GM11168 (cell line): ENCODE measurements around the gene LRRC49.
"Not testable (repeated sequence)": the region's sequence is repeated elsewhere in the genome, so short reads cannot be mapped to it uniquely, and the experiment has no call there.

Source experiments
- in situ Hi-C: fragments of 300-500 bp; cut with MboI; formaldehyde crosslinking; loops from one replicate; pipeline ENCODE4 v1.12.0; 2022; ENCODE audit warnings: low sequenced_read_pairs; ENCODE audit not compliant: unreplicated experiment

Gene LRRC49

DNA sequence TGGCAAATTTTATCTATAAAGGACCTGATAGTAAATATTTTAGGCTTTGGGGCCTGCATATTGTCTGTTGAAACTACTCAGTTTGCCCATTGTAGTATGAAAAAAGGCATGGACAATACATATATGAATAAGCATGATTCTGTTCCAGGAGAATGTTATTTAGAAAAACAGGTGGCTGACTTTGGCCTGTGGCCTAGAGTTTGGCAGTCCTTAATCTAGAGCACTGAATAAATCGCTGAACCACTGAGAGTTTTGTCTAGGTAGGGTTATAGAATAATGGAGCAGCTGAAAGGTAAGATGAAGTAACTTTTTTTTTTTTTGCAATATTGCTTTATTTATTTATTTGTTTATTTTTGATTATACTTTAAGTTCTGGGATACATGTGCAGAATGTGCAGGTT, 75.0 kb downstream of the LRRC49 start:
- in situ Hi-C loops, result no loop called here

DNA sequence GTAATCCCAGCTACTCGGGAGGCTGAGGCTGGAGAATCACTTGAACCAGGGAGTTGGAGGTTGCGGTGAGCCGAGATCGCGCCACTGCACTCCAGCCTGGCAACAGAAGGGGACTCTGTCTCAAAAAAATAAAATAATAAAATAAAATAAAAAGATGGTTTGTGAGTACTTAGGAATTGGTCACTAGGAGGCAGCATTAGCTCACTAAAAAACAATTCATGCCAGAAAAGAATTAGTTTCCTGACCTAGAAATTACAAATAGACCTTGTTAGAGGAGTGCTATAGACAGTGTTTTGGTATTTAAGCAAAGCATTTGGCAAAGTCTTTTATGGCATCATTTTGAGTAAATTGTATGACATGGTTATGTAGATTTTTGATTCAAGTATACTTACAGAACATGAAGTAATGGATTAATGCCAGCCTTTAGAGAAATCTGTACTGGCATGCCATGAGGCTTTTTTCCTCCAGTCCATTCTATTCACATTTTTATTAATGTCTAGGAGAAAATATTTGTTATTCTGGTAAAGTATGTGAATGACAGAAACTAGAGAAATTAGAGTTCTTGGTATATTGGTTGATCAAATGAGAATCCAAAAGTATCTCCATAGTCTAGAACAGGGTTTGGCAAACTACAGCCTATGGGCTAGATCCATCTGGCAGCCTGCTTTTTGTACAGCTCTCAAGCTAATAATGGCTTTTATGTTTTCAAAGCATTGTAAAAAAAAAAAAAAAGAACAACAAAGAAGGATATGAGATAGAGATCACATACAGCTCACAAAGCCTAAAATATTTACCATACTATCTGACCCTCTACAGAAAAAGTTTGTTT, 81.6 kb downstream of the LRRC49 start:
- in situ Hi-C loops, result loop anchor here (10.0 kb wide), 1 partner anchor 471 kb away; no protein-coding TSS in a partner anchor

DNA sequence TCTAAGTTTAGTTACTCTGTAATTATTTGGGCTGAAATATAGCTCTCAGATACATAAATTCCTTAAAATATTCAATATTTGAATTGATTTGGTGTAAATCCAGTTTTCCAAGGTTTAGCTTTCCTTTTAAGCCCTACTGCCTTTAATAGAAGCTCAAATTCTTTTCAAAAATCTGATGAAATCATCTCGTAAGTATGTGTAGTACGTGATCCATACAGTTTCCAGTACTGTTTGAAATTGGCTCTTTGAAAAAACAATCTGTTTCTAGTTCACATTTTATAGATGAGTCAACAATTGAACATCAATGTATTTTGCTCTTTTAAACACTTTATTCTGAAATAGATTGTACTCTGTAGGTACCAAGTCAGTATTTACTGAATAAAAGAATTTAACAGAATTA, 84.2 kb downstream of the LRRC49 start:
- in situ Hi-C loops, result loop anchor here (10.0 kb wide), 1 partner anchor 468 kb away; no protein-coding TSS in a partner anchor

DNA sequence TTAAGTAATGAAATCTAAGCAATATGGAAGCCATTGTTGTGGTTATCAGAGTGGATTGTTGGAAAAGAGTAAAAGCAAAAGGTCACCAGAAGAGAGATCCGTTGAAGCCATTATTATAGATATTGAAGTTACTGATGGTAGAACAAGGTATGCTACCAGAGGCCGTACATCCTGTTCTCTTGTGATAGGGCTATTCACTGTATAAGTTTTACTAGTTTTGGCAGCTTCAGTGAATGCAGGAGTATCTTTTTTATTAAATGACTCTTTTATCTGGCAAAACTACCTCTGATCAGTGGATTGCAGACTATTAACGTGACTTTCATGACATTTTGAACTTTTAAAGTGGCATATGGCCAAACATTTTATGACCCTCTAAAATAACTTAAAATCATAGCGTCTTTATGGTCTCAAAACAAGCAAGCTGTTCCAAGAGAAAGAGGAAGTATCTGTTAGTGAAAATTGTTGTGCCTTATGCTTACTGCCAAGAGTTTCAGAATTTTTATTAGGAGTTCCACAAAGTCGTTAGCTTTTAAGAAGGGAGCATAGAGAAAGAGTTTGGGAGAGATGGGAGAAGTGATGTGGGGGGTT, 102.9 kb downstream of the LRRC49 start:
- in situ Hi-C loops, result no loop called here

DNA sequence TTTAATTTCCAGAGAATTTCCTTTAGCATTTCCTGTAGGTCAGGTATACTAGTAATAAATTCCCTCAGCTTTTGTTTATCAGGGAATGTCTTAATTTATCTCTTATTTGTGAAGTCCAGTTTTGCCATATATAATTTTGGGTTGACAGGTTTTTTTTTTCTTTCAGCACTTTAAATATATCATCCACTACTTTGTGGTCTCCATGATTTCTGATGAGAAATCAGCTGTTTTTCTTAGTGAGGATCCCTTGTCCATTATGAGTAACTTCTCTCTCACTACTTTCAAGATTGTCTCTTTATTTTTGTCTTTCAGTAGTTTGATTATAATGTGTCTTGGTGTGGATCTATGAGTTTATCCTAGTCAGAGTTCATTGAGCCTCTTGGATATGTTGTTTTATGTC, 105.7 kb downstream of the LRRC49 start:
- in situ Hi-C loops, result no loop called here

DNA sequence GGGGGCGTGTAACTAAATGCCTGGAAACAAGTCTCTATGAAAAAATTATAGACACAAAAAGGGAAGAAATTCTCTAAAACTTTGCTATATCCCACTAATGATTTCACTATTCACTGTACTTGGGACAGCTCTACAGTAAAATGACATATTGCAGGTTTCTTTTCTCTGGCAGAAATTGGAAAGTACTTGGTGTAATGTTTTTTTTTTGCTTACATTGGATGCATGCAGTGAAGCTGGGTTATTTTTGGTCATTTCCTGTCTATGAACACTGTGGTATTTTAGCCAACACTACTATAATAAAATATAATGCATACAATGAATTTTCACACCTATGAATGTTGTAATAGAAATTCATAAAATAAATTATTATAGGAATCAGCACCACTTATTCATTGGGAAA, 109.7 kb downstream of the LRRC49 start:
- in situ Hi-C loops, result no loop called here

DNA sequence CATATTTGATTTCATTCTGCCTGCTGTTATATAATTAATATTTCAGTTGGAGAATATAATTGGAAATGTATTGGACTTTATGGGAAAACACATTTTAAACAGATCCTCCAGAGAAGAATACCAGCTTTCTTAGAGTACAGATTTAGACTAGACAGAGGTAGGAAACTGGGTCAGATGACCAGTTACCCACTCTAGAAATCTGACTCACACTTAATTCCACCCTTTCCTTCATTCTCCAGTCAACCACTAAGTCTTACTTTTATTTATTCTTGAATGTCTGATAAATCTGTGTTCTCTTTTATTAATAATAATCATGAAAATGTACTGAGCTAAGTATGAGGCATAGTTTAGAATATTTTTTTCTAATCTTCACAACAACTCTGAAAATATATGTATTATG, 110.7 kb downstream of the LRRC49 start:
- in situ Hi-C loops, result no loop called here

DNA sequence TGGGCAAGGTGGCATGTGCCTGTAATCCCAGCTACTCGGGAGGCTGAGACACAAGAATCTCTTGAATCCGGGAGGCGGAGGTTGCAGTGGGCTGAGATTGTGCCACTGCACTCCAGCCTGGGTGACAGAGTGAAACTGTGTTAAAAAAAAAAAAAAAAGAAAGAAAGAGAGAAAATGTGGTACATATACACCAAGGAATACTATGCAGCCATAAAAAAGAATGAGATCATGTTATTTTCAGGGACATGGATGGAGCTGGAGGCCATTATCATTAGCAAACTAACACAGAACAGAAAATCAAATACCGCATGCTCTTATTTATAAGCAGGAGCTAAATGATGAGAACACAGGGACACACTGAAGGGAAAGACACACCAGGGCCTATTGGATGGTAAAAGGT, 111.9 kb downstream of the LRRC49 start:
- in situ Hi-C loops, result not testable (repeated sequence)

DNA sequence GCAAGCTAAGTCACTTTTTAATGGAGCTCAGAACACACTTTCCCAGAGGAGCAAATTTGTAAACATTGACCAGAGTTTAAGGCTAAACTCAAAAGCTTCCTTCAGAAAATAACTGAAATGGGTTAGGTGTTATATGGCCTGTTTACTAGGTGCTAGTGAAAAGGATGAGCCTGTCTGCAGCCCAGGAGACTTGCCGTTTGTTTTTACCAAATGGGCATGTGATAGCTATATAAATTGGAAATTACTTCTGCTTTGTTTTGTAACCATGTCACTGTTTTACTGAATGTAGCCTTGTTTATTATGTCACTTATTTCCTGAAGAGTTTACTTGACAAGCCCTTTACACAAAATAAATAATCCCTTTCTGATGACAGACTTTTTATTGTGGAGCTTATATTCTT, 113.3 kb downstream of the LRRC49 start:
- in situ Hi-C loops, result no loop called here

DNA sequence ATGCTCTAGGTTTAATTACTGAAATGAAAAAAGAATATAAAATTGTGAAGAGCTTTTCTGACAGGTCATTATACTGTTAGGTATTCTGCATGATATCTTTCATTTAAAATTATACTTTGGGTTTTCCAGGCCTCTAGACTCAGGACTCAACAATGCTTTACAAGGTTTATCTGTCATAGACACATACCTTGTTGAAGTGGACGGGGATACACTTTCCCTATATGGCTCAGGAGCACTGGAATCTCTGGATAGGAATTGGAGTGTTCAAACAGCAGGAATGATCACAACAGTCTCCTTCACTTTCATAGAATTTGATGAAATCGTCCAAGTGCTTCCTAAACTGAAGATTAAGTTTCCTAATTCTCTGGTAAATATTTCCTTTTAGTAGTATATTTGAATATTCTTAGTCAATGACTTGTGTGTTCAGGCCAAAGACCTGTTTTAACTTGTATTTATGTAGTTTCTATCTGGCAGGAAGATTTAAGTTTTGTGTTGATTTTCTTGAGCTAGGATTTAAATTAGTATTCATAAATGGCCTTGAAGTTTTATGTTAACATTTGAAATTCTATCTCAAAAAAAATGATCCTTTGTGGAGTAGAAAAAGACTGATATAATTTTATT, 115.7 kb downstream of the LRRC49 start:
- in situ Hi-C loops, result no loop called here

DNA sequence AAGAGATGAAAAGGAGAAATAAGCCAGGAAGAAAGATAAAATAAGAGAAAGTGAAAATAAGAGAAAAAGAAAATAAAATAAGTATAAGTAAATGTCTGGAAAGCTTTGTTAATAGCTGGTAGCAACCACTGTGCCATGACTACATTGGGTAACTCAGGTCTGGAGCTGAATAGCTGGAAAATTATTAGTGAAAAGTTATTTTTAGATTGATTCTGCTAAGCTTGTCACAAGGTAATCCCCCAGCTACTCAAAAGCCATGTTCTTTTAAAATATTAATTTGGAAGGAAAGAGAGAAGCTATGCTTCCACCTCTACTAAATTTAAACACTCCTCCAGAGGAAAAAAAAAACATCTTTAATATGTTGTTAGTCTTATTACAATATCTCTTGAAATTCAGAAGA, 117.8 kb downstream of the LRRC49 start:
- in situ Hi-C loops, result no loop called here

DNA sequence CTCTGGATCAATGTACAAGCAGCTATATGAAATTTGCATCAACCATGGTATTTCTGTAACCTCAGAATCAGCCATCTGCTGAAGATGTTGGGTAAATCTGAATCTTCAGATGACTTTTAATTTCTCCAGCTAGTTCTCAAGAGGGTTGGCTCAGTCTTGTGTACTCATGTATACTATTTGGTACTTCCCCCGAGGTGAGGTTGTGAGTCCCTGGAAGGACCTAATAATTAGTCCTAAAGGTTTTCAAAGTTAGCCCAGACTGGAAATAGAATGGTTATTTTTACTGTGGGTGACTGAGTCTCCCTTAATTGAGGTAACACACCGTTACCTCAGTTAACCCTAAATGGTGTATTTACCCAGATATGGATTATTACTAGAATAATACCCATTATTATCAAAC, 118.4 kb downstream of the LRRC49 start:
- in situ Hi-C loops, result no loop called here

DNA sequence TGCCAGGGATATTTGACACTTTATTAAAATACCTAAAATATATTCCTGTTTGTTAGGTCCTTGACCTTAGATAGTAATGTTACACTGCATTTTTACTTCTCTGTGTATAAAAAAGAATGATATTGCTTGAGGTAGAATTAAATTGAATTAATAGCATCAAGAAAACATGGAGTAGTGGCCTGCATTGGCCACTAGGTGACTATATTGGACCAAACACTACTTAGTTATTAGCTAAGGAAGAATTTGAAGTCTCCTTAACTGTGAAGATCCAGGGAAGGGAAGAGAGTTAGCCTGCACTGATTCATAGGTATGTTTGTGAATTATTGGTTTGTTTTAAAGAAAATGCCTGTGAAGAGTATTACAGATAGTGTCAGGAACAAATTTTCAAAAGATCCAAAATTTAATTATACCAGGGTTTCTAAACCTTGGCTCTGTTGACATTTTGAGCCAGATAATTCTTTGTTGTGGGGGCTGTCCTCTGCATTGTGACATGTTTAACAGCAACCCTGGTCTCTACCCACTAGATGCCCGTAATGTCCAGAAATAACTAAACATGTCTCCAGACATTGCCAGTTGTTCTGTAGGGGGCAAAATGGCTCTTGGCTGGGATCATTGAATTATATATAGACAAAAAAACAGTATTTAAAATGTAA, 119.0 kb downstream of the LRRC49 start:
- in situ Hi-C loops, result no loop called here

DNA sequence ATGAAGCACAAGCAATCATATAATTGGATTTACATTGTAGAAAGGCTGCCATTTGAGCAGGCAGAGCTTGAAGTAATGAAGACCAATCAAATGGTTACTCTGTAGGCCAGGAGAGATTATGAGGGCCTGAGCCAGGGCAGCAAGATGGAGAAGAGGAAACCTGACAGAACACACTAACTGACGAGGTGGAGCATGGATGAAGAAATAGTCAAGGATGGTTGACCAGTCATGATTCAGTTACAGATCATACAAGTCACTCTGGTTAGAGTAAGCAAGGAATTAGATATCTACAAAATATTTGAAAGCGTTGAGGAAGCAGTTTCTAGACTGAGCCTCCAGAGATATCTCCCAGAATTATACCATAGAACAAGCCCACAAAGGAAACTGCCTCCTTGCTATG, 120.8 kb downstream of the LRRC49 start:
- in situ Hi-C loops, result no loop called here

DNA sequence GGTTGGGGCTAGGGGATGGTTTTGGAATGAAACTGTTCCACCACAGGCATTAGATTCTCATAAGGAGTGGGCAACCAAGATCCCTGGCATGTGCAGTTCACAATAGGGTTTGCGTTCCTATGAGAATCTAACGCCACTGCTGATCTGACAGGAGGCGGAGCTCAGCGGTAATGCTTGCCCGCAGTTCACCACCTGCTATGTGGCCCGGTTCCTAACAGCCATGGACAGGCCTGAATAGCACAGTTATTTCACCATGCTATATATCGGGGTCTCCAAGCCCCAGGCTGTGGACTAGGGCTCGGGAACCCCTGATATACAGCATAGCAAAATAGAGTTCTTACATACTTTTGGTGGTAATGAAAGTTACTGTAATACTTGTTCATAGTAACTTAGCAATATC, 122.7 kb downstream of the LRRC49 start:
- in situ Hi-C loops, result no loop called here

DNA sequence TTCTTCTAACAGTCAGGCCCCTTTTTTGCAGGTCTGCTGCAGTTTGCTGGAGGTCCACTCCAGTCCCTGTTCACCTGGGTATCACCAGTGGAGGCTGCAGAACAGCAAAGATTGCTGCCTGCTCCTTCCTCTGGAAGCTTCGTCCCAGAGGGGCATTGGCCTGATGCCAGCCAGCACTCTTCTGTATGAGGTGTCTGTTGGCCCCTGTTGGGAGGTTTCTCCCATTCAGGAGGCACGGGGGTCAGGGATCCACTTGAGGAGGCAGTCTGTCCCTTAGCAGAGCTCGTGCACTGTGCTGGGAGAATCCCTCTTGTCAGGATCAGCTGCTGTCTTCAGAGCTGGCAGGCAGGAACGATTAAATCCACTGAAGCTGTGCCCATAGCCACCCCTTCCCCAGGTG, 138.6 kb downstream of the LRRC49 start:
- in situ Hi-C loops, result not testable (repeated sequence)

DNA sequence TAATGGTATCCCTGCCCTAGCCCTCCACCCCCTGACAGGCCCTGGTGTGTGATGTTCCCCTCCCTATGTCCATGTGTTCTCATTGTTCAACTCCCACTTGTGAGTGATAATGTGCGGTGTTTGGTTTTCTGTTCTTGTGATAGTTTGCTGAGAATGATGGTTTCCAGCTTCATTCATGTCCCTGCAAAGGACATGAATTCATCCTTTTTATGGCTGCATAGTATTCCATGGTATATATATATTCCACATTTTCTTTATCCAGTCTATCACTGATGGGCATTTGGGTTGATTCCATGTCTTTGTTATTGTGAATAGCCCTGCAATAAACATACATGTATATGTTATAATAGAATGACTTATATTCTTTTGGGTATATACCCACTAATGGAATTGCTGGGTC, 142.9 kb downstream of the LRRC49 start:
- in situ Hi-C loops, result not testable (repeated sequence)

DNA sequence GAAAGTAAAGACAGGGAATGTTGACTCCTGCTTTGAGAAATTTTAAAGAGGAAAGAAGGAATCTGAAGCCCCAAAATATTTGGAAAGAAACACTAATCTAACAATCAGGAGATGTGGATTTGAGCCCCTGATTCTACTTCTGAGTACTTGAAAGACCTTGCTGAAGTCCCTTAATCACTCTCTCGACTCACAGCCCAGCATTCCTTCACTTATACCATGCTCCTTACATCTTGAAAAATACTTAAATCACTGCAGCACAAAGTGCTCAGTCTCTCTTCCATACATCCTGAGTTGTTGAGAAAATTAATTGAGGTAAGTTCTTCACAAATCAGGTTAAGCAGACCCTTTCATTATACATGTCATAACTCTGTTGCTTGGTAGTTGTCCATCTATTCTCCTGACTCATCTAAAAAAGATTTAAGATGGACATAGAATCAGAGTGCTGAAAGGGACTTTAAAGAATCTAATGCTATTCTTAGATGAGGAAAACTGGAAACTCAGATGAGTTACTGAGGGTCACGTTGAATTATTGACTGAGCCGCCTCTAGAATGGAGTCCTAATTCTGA, 149.8 kb downstream of the LRRC49 start:
- in situ Hi-C loops, result no loop called here

DNA sequence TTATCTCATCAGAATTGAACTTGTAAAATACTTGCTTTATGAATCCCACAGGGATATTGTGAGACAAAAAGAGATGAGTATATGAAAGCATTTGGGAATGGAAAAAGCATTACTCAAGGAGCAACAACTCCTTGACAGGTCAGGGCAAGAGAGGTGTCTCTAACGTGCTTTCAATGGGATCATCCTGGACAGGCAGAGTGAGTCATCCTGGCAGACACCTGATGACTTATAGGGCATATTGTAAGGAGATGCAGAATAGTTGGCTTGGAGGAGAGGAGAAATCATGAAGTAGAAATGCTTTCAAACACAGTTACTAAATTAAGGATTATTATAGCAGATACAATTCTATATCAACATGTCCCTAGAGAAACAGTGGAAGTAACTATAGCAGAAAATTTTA, 150.7 kb downstream of the LRRC49 start:
- in situ Hi-C loops, result no loop called here

DNA sequence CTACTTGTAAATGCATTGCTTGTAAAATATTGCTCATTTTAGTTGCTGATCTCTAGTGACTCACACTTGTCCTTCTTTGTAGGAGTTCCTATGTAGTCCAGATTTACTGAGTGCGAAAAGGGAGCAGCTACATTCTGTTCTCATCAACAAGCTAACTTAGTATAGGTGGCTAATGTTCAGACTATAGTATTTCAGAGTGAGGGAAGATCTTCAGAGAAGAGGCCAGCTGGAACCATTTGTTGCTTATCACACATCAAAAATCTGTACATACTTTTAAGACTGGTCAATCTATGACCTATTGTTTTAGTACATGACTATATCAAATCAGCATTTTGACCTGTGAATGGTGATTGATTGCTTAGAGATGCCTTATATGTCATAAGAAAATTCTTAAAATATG, 151.4 kb downstream of the LRRC49 start:
- in situ Hi-C loops, result no loop called here

DNA sequence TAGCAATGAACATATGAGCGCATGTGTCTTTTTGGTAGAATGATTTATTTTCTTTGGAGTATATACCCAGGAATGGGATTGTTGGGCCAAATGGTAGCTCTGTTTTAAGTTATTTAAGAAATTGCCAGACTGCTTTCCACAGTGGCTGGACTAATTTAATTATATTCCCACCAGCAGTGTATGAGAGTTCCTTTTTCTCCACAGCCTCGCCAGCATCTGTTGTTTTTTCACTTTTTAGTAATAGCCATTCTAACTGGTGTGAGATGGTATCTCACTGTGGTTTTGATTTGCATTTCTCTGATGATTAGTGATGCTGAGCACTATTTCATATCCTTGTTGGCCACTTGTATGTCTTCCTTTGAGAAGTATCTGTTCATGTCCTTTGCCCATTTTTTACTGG, 153.5 kb downstream of the LRRC49 start:
- in situ Hi-C loops, result not testable (repeated sequence)
